C4-2B (cell line): ENCODE data around the gene NAB2.

Experiments
- CTCF ChIP-seq: fragments of 450-650 bp; conservative IDR thresholded peaks from 2 replicates; pipeline ENCODE4 v1.5.1; 2017; ENCODE audit warnings: mild to moderate bottlenecking
- ZFX ChIP-seq: fragments of 450-650 bp; IDR thresholded peaks from 2 replicates; pipeline ENCODE4 v1.6.1; 2017

GRCh38 chr12:57063991-57064685 lies 24.8 kb upstream of the NAB2 start:
- TF ChIP-seq CTCF (no peak), ZFX (no peak)
